ENCODE data around the gene CADM3. TPM values are rescaled to one million over a fixed set of nuclear protein-coding genes. Genes with fewer than 3 reads are reported as not detected.

CADM3 gene
- total and polyA plus RNA-seq, 9 of the 15 experiments (the other 6 are each of a cell fraction or from before 2014, with no cell fraction given): 0.04 TPM; not detected in 8

DNA sequence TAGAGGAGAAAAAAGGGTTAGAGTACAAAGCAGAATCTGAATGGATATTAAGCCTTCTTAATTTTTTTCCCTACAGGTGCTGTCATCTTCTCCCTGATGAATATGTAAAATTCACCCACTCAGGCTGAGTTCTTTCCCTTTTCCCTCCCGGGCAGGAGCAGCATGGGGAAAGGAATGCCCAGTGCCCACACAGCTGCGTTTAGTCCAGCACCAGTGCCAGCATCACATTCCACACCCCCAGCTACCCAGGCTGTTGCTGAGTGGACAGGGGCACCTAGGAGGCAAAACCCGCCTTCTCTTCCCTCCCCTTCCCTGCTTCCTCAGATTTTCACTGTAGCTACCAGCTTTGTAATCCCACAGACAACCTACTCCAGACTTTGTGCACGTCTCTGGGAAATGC is 3.4 kb upstream of the CADM3 start:
- TF ChIP-seq BACH1 (tag; IDR thresholded peaks at IDR 0.05) (no peak), RUNX1 (IDR thresholded peaks at IDR 0.05; ENCODE audit: low read depth) (no peak), ARHGAP35 (IDR thresholded peaks at IDR 0.05; ENCODE audit: partially characterized antibody) (no peak), ZNF436 (CRISPR knock-in tag; IDR thresholded peaks at IDR 0.05) (no peak), FOXK2 (conservative IDR thresholded peaks at IDR 0.05 in 1 of 2, IDR thresholded peaks at IDR 0.05 in 1 of 2; ENCODE audit: low read depth in 2 of 2) (no peak), EHMT2 (IDR thresholded peaks at IDR 0.05) (no peak), ZFP1 (CRISPR knock-in tag; IDR thresholded peaks at IDR 0.05) (no peak)
- Histone ChIP-seq H3K4me3 (no peak overlapping the region), H3K9me1 (ENCODE audit: control insufficient read depth, insufficient read depth, low read length) (no peaks in the 10 kb centered on the region), H3K27ac (ENCODE audit: extremely low read depth, low read depth, low read length) (no peak overlapping the region), H3K4me2 (ENCODE audit: insufficient read depth, low read length) (no peak overlapping the region), H2AFZ (ENCODE audit: low read depth, low read length) (no peak overlapping the region), H3K79me2 (ENCODE audit: control insufficient read depth, insufficient read depth, low read length) (no peaks in the 10 kb centered on the region), H3K27me3 (ENCODE audit: control insufficient read depth in 2 of 2, insufficient read depth in 2 of 2, low read length in 2 of 2) (peaks cover 7 to 10% of the 10 kb centered on the region in 2 experiments; a peak in 4 of 5 replicates), H3K4me1 (replicated peaks in 1 of 2; ENCODE audit: control insufficient read depth in 2 of 2, insufficient read depth in 2 of 2, low read length in 2 of 2) (0 out of 5 replicates have a peak, but pooled peaks cover 0 to 6% of the 10 kb centered on the region in 2 experiments), H3K9me3 (replicated peaks; ENCODE audit: control insufficient read depth, insufficient read depth, low read depth, low read length) (no peaks in the 10 kb centered on the region), H4K20me1 (replicated peaks; ENCODE audit: control insufficient read depth, insufficient read depth, low read length) (no peaks in the 10 kb centered on the region), H3K36me3 (ENCODE audit: control insufficient read depth, insufficient read depth, low read length) (no peaks in the 10 kb centered on the region), H3K9ac (ENCODE audit: insufficient read depth in 1 of 2, low read depth in 2 of 2, low read length in 2 of 2) (no peak overlapping the region)
- in situ Hi-C loops (cut with MboI): no loop called here
- FAIRE-seq (no peak), DNase-seq (ENCODE audit: extremely low read depth in 1 of 4, low spot score in 3 of 4) (no peak), ATAC-seq (no peak)
- BruUV-seq (replicated peaks): no TSS peak
- 0% methylated on average over 3 of the region's 4 CpGs for WGBS (ENCODE audit: insufficient coverage, low coverage, missing lambda C conversion rate)
- POLR2A ChIA-PET: no interaction called here
- intact Hi-C loops (cut with micrococcal nuclease): no loop called here
- CTCF ChIA-PET (ENCODE audit: low intra/inter-chr PET ratio): no interaction called here

DNA sequence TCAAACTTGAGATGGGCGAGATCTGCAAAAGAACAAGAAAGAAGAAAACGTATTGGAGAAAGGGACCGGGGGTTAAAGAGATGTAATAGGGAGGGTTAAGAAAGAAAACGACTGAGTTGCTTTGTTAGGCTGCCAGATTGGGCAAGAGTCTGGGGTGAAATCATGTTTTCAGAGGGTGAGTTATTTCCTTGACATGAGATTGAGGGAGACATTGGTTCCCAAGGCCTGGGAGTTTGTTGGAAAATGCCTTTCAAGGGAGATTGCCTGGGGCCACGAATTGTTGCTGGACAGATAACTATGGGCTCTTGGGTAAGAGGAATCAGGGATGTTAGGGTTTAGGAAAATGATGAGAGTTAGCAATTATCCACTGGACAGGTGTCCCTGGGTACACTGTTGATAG is 776 bp upstream of the CADM3 start:
- ChIA-PET POLR2A (no interaction called here), CTCF (ENCODE audit: low intra/inter-chr PET ratio) (no interaction called here)
- BruUV-seq (replicated peaks): no TSS peak
- Histone ChIP-seq H3K9me3 (replicated peaks; ENCODE audit: control insufficient read depth, insufficient read depth, low read depth, low read length) (no peaks in the 10 kb centered on the region), H3K79me2 (ENCODE audit: control insufficient read depth, insufficient read depth, low read length) (no peaks in the 10 kb centered on the region), H3K36me3 (ENCODE audit: control insufficient read depth, insufficient read depth, low read length) (no peaks in the 10 kb centered on the region), H4K20me1 (replicated peaks; ENCODE audit: control insufficient read depth, insufficient read depth, low read length) (no peaks in the 10 kb centered on the region), H3K4me3 (no peak overlapping the region), H3K27me3 (ENCODE audit: control insufficient read depth in 2 of 2, insufficient read depth in 2 of 2, low read length in 2 of 2) (peaks cover 6 to 7% of the 10 kb centered on the region in 2 experiments; a peak in 4 of 5 replicates), H2AFZ (ENCODE audit: low read depth, low read length) (no peak overlapping the region), H3K9ac (ENCODE audit: insufficient read depth in 1 of 2, low read depth in 2 of 2, low read length in 2 of 2) (no peak overlapping the region), H3K4me2 (ENCODE audit: insufficient read depth, low read length) (no peak overlapping the region), H3K9me1 (ENCODE audit: control insufficient read depth, insufficient read depth, low read length) (no peaks in the 10 kb centered on the region), H3K27ac (ENCODE audit: extremely low read depth, low read depth, low read length) (no peak overlapping the region), H3K4me1 (replicated peaks in 1 of 2; ENCODE audit: control insufficient read depth in 2 of 2, insufficient read depth in 2 of 2, low read length in 2 of 2) (0 out of 5 replicates have a peak, but pooled peaks cover 0 to 6% of the 10 kb centered on the region in 2 experiments)
- WGBS (ENCODE audit: insufficient coverage, low coverage, missing lambda C conversion rate): 0% methylated on average over 5 of the region's 5 CpGs
- intact Hi-C loops (cut with micrococcal nuclease): no loop called here
- FAIRE-seq: no peak
- in situ Hi-C loops (cut with MboI): no loop called here
- no peak for ATAC-seq
- no peak for DNase-seq (ENCODE audit: extremely low read depth in 1 of 4, low spot score in 3 of 4)
- TF ChIP-seq TAF15 (IDR thresholded peaks at IDR 0.05; ENCODE audit: low read depth, low read length) (no peak), TCFL5 (CRISPR knock-in tag; conservative IDR thresholded peaks at IDR 0.05) (no peak), ZNF76 (CRISPR knock-in tag; IDR thresholded peaks at IDR 0.05; ENCODE audit: borderline replicate concordance) (no peak), SMAD4 (CRISPR knock-in tag; conservative IDR thresholded peaks at IDR 0.05) (no peak), TRIM25 (IDR thresholded peaks at IDR 0.05; ENCODE audit: borderline replicate concordance) (no peak), SAP30 (IDR thresholded peaks at IDR 0.05; ENCODE audit: borderline replicate concordance, insufficient read depth, low read depth, low read length, poor library complexity, severe bottlenecking) (no peak)
- TF ChIP-seq, protein P1, sequence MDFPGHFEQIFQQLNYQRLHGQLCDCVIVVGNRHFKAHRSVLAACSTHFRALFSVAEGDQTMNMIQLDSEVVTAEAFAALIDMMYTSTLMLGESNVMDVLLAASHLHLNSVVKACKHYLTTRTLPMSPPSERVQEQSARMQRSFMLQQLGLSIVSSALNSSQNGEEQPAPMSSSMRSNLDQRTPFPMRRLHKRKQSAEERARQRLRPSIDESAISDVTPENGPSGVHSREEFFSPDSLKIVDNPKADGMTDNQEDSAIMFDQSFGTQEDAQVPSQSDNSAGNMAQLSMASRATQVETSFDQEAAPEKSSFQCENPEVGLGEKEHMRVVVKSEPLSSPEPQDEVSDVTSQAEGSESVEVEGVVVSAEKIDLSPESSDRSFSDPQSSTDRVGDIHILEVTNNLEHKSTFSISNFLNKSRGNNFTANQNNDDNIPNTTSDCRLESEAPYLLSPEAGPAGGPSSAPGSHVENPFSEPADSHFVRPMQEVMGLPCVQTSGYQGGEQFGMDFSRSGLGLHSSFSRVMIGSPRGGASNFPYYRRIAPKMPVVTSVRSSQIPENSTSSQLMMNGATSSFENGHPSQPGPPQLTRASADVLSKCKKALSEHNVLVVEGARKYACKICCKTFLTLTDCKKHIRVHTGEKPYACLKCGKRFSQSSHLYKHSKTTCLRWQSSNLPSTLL (IDR thresholded peaks at IDR 0.05): no peak
